Measurements from ENCODE around the gene CDK14. TPM values are rescaled to one million over a fixed set of nuclear protein-coding genes. Genes with fewer than 3 reads are reported as not detected.

CDK14 gene
- polyA plus RNA-seq, 1 donor from 2014 or later = 25.1 TPM

DNA sequence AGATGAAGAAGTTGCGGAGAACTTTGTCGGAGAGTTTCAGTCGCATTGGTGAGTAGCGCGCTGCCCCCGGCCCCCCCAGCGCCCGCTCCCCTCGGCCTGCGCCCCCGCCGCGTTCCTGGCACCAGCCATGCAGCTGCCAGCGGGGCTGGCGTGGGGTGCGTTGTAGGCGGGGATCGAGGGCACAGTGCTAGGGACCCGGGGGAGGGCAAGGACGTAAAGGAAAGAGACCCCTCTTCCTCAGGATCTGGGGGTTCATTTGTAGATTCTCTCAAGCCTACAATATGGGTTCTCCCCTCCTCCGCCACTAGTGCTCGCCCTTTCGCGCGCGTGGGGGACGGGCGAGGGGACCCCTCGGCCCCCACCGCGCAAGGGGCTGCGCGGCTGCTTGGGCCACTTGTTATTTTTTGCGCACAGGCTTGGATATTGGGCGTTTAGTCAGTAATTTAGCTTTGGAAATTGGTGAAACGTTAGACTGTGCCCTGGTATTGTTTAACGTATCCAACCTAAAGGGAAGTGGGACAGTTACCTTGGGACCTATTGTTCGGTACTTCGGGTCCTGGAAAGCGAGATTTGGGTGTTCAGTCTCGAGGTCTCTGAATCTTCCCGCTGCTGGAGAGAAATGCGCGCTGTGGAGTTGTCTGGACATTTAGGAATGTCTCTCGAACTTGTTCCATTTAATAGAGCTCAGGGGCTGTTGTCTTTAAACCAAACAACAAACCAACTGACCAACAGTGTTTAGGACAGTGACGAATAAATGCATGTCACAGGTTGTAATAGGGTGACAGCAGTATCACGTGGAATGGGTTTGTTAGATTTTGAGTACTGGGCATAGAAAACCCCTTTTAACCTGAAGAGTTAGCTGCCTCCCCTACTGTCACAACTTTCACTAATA is 796 bp downstream of the CDK14 start:
- H3K9me3 ChIP-seq (ENCODE audit: low read length) = no peaks in the 10 kb centered on the region
- H3K4me3 ChIP-seq (ENCODE audit: low read length) = peak overlapping the region; percentile 90
- H3K4me2 ChIP-seq (ENCODE audit: low read length) = peak overlapping the region; percentile 75
- H3K36me3 ChIP-seq (ENCODE audit: insufficient read depth, low read length) = no peaks in the 10 kb centered on the region
- H3K27ac ChIP-seq (ENCODE audit: low read length) = no peak overlapping the region
- H3K9ac ChIP-seq (ENCODE audit: low read length) = peak overlapping the region; percentile 62
- peaks cover 33% of the 10 kb centered on the region for H3K79me2 ChIP-seq (replicated peaks; ENCODE audit: insufficient read depth, low read length)
- H3F3A ChIP-seq (ENCODE audit: insufficient read depth, low read length, poor library complexity, severe bottlenecking) = no peaks in the 10 kb centered on the region
- H4K20me1 ChIP-seq (ENCODE audit: insufficient read depth) = no peaks in the 10 kb centered on the region
- H3K9me2 ChIP-seq (ENCODE audit: insufficient read depth, low read length) = no peaks in the 10 kb centered on the region
- H2AFZ ChIP-seq (ENCODE audit: low read depth, low read length) = peak overlapping the region; percentile 36
- TF ChIP-seq, protein P1, sequence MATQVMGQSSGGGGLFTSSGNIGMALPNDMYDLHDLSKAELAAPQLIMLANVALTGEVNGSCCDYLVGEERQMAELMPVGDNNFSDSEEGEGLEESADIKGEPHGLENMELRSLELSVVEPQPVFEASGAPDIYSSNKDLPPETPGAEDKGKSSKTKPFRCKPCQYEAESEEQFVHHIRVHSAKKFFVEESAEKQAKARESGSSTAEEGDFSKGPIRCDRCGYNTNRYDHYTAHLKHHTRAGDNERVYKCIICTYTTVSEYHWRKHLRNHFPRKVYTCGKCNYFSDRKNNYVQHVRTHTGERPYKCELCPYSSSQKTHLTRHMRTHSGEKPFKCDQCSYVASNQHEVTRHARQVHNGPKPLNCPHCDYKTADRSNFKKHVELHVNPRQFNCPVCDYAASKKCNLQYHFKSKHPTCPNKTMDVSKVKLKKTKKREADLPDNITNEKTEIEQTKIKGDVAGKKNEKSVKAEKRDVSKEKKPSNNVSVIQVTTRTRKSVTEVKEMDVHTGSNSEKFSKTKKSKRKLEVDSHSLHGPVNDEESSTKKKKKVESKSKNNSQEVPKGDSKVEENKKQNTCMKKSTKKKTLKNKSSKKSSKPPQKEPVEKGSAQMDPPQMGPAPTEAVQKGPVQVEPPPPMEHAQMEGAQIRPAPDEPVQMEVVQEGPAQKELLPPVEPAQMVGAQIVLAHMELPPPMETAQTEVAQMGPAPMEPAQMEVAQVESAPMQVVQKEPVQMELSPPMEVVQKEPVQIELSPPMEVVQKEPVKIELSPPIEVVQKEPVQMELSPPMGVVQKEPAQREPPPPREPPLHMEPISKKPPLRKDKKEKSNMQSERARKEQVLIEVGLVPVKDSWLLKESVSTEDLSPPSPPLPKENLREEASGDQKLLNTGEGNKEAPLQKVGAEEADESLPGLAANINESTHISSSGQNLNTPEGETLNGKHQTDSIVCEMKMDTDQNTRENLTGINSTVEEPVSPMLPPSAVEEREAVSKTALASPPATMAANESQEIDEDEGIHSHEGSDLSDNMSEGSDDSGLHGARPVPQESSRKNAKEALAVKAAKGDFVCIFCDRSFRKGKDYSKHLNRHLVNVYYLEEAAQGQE (IDR thresholded peaks at IDR 0.05; ENCODE audit: borderline replicate concordance) = no peak
- TF ChIP-seq EZH2 (IDR thresholded peaks at IDR 0.05; ENCODE audit: borderline replicate concordance, insufficient read depth, low read length, poor library complexity, severe bottlenecking) (no peak), TAF1 (IDR thresholded peaks at IDR 0.05; ENCODE audit: low read depth) (no peak), EP300 (conservative IDR thresholded peaks at IDR 0.05; ENCODE audit: poor library complexity, severe bottlenecking) (no peak), SMC3 (conservative IDR thresholded peaks at IDR 0.05; ENCODE audit: poor library complexity) (peak; percentile 14), MXI1 (conservative IDR thresholded peaks at IDR 0.05; ENCODE audit: poor library complexity, severe bottlenecking) (no peak), RAD21 (conservative IDR thresholded peaks at IDR 0.05) (peak; percentile 8), POLR2AphosphoS5 (IDR thresholded peaks at IDR 0.05) (no peak)
- TF ChIP-seq, protein P2, sequence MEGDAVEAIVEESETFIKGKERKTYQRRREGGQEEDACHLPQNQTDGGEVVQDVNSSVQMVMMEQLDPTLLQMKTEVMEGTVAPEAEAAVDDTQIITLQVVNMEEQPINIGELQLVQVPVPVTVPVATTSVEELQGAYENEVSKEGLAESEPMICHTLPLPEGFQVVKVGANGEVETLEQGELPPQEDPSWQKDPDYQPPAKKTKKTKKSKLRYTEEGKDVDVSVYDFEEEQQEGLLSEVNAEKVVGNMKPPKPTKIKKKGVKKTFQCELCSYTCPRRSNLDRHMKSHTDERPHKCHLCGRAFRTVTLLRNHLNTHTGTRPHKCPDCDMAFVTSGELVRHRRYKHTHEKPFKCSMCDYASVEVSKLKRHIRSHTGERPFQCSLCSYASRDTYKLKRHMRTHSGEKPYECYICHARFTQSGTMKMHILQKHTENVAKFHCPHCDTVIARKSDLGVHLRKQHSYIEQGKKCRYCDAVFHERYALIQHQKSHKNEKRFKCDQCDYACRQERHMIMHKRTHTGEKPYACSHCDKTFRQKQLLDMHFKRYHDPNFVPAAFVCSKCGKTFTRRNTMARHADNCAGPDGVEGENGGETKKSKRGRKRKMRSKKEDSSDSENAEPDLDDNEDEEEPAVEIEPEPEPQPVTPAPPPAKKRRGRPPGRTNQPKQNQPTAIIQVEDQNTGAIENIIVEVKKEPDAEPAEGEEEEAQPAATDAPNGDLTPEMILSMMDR (IDR thresholded peaks at IDR 0.05; ENCODE audit: poor library complexity, severe bottlenecking) = peak; percentile 39
- no peaks in the 10 kb centered on the region for H3K27me3 ChIP-seq (ENCODE audit: insufficient read depth, low read depth, low read length)

DNA sequence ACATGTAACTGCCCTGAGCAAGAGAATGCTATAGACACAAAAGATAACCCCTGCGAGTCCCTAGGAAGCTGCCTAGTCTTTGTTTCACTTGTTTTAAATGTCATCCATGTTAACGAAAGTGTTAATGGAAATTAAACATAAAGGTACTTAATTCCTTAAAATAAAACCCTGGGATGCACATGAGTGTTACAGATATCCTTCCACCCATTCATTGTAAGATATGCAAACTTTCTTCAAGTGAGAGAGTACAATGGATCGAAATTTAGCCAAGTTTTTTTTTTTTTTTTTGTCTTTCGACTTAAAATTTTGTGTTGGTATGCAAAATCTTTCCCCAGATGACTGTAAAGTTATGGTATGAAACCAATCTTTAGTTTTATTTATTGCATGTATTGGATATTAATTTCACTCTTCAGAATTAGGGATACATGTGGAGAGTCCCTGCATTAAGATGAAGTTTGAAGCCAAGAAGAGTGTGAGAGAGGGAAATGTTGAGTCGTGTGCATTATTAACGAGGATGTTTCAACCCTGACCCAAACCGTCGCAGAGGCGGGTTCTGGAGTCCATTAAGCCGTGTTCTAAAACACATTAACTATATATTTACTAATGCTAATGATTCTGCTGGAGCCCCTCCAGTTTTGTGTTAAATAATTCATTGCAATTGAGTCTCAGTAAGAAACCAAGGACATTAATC is 1.6 kb downstream of the CDK14 start:
- Histone ChIP-seq H3F3A (ENCODE audit: insufficient read depth, low read length, poor library complexity, severe bottlenecking) (no peaks in the 10 kb centered on the region), H3K36me3 (ENCODE audit: insufficient read depth, low read length) (no peaks in the 10 kb centered on the region), H3K27ac (ENCODE audit: low read length) (no peak overlapping the region), H4K20me1 (ENCODE audit: insufficient read depth) (no peaks in the 10 kb centered on the region), H3K9me3 (ENCODE audit: low read length) (no peaks in the 10 kb centered on the region), H3K27me3 (ENCODE audit: insufficient read depth, low read depth, low read length) (no peaks in the 10 kb centered on the region), H3K79me2 (replicated peaks; ENCODE audit: insufficient read depth, low read length) (peaks cover 36% of the 10 kb centered on the region), H3K9me2 (ENCODE audit: insufficient read depth, low read length) (no peaks in the 10 kb centered on the region), H2AFZ (ENCODE audit: low read depth, low read length) (no peak overlapping the region), H3K4me3 (ENCODE audit: low read length) (peak overlapping the region; percentile 90), H3K9ac (ENCODE audit: low read length) (no peak overlapping the region), H3K4me2 (ENCODE audit: low read length) (peak overlapping the region; percentile 75)
- TF ChIP-seq EZH2 (IDR thresholded peaks at IDR 0.05; ENCODE audit: borderline replicate concordance, insufficient read depth, low read length, poor library complexity, severe bottlenecking) (no peak), RAD21 (conservative IDR thresholded peaks at IDR 0.05) (no peak), SMC3 (conservative IDR thresholded peaks at IDR 0.05; ENCODE audit: poor library complexity) (no peak)
- TF ChIP-seq, protein P2 (IDR thresholded peaks at IDR 0.05; ENCODE audit: poor library complexity, severe bottlenecking) = no peak
